SK-N-SH (cell line): ENCODE results near the gene MRPL10. TPM values are rescaled to one million over a fixed set of nuclear protein-coding genes. Genes with fewer than 3 reads are reported as not detected.

Source experiments
- CTCF ChIA-PET: fragments of 300-600, 350-600 bp; formaldehyde crosslinking; extraction: SDS; loops from one replicate; lab custom pipeline; 2021; lab: Yijun Ruan, JAX
- POLR2A ChIA-PET: fragments of 350-600 bp; sonication (Branson Sonifier 250); formaldehyde crosslinking; extraction: SDS; loops from one replicate; lab custom pipeline; 2020; ENCODE audit warnings: antibody characterized with exemption, inconsistent platforms; lab: Yijun Ruan, JAX
- DNase-seq: peaks from one replicate; pipeline ENCODE4 v3.0.0; 2012
- H2AFZ ChIP-seq: fragments of 200-600 bp; sonication (generic); 2 replicates; pipeline ENCODE4 v1.8.1; 2016; ENCODE audit warnings: antibody characterized with exemption, mild to moderate bottlenecking, low read depth
- H3F3A ChIP-seq: fragments of 200-600 bp; sonication (generic); replicated peaks from 2 replicates; pipeline ENCODE3; 2016; ENCODE audit warnings: antibody characterized with exemption, mild to moderate bottlenecking; ENCODE audit not compliant: insufficient read depth
- H3K27ac ChIP-seq, 2 experiments: fragments of 200-500 bp in 1 of 2; fragments of 200-600 bp in 1 of 2; sonication (Bioruptor generic) in 1 of 2; sonication (generic), shearing (Covaris generic) in 1 of 2; 2 replicates each; pipeline versions ENCODE4 v1.5.1 to v1.6.1; 2014 to 2016; ENCODE audit warnings: low read depth in 2 of 2, inconsistent platforms in 1 of 2, low read length in 1 of 2, mild to moderate bottlenecking in 1 of 2, mixed read lengths in 1 of 2
- H3K27me3 ChIP-seq: fragments of 200-600 bp; sonication (generic), shearing (Covaris generic); 2 replicates; pipeline ENCODE4 v1.6.1; 2016; ENCODE audit warnings: mixed run types; ENCODE audit not compliant: insufficient read depth
- H3K36me3 ChIP-seq, 2 experiments: fragments of 200-500 bp in 1 of 2; fragments of 200-600 bp in 1 of 2; sonication (Bioruptor generic) in 1 of 2; sonication (generic) in 1 of 2; replicated peaks in 1 of 2; 2 replicates each; pipeline versions ENCODE3 to v1.5.1; 2014 to 2016; ENCODE audit warnings: low read length in 1 of 2, mild to moderate bottlenecking in 1 of 2; ENCODE audit not compliant: insufficient read depth in 2 of 2, control insufficient read depth in 1 of 2
- H3K4me1 ChIP-seq, 2 experiments: fragments of 200-500 bp in 1 of 2; fragments of 200-600 bp in 1 of 2; sonication (Bioruptor generic) in 1 of 2; sonication (generic), shearing (Covaris generic) in 1 of 2; 2 replicates each; pipeline versions ENCODE4 v1.5.1 to v1.6.1; 2014 to 2016; ENCODE audit warnings: low read depth in 1 of 2, low read length in 1 of 2, mixed run types in 1 of 2; ENCODE audit not compliant: insufficient read depth in 2 of 2, control insufficient read depth in 1 of 2
- H3K4me2 ChIP-seq: fragments of 200-600 bp; sonication (generic), shearing (Covaris generic); 2 replicates; pipeline ENCODE4 v1.6.1; 2017; ENCODE audit warnings: mixed run types
- H3K4me3 ChIP-seq, 2 experiments: fragments of 200-500 bp in 1 of 2; fragments of 200-600 bp in 1 of 2; sonication (Bioruptor generic) in 1 of 2; sonication (generic), shearing (Covaris generic) in 1 of 2; 2 replicates each; pipeline versions ENCODE4 v1.5.1 to v1.8.1; 2014 to 2016; ENCODE audit warnings: low read depth in 2 of 2, inconsistent platforms in 1 of 2, low read length in 1 of 2, mild to moderate bottlenecking in 1 of 2, mixed read lengths in 1 of 2, moderate library complexity in 1 of 2
- H3K79me2 ChIP-seq: fragments of 200-600 bp; sonication (generic); 2 replicates; pipeline ENCODE4 v1.8.1; 2017; ENCODE audit warnings: mild to moderate bottlenecking; ENCODE audit not compliant: insufficient read depth
- H3K9ac ChIP-seq: fragments of 200-600 bp; sonication (generic); 2 replicates; pipeline ENCODE4 v1.6.1; 2017; ENCODE audit warnings: mixed run types
- H3K9me2 ChIP-seq: fragments of 200-600 bp; sonication (generic); 2 replicates; pipeline ENCODE4 v1.6.1; 2017; ENCODE audit warnings: mixed run types
- H3K9me3 ChIP-seq: fragments of 200-600 bp; sonication (generic); 2 replicates; pipeline ENCODE4 v1.6.1; 2017; ENCODE audit warnings: mixed run types, mild to moderate bottlenecking, moderate library complexity
- H4K20me1 ChIP-seq: fragments of 200-600 bp; sonication (generic); 2 replicates; pipeline ENCODE4 v1.6.1; 2017; ENCODE audit warnings: mild to moderate bottlenecking, mixed run types; ENCODE audit not compliant: insufficient read depth
- CHD2 ChIP-seq: fragments of 150-350 bp; IDR thresholded peaks from 2 replicates; pipeline ENCODE4 v1.6.1; 2018; ENCODE audit warnings: low read length; ENCODE audit not compliant: partially characterized antibody
- GABPA ChIP-seq: IDR thresholded peaks from 2 replicates; pipeline ENCODE4 v1.4.0; 2012; ENCODE audit warnings: low read depth, mild to moderate bottlenecking
- IRF3 ChIP-seq: fragments of 150-350 bp; IDR thresholded peaks from 2 replicates; pipeline ENCODE4 v1.6.1; 2016; ENCODE audit warnings: mild to moderate bottlenecking, low read depth, low read length
- MAX ChIP-seq: IDR thresholded peaks from 2 replicates; pipeline ENCODE4 v1.4.0; 2012; ENCODE audit warnings: low read depth
- MXI1 ChIP-seq: IDR thresholded peaks from 2 replicates; pipeline ENCODE4 v1.6.1; 2012; ENCODE audit warnings: mild to moderate bottlenecking, low read depth, low read length, improper control_type of control experiment
- NFIC ChIP-seq: IDR thresholded peaks from 2 replicates; pipeline ENCODE4 v1.4.0; 2012; ENCODE audit warnings: borderline replicate concordance
- PBX3 ChIP-seq: IDR thresholded peaks from 2 replicates; pipeline ENCODE4; 2012
- RXRA ChIP-seq: IDR thresholded peaks from 2 replicates; pipeline ENCODE4 v1.4.0; 2012; ENCODE audit warnings: low read depth, mild to moderate bottlenecking, borderline replicate concordance
- TEAD4 ChIP-seq: IDR thresholded peaks from 2 replicates; pipeline ENCODE4 v1.4.0; 2012; ENCODE audit warnings: mild to moderate bottlenecking, borderline replicate concordance; ENCODE audit not compliant: insufficient read depth
- YY1 ChIP-seq: IDR thresholded peaks from 2 replicates; pipeline ENCODE4 v1.4.0; 2012; ENCODE audit warnings: low read depth, mild to moderate bottlenecking
- ZBTB33 ChIP-seq: IDR thresholded peaks from 2 replicates; pipeline ENCODE4 v1.4.0; 2012; ENCODE audit warnings: low read depth, borderline replicate concordance
- WGBS: methylation state at CpG from one replicate; pipeline ENCODE4 v1.1.6; 2017; ENCODE audit warnings: low lambda C conversion rate; 5-methylcytosine and 5-hydroxymethylcytosine counted together
- polyA plus RNA-seq, 3 experiments: library from polyadenylated mRNA; depleted of rRNA; stranded (reverse); fragments of >200 nt; gene quantifications; 2 replicates each; pipeline ENCODE4 v1.2.3, GENCODE V29; 2012

Gene MRPL10
- polyA plus RNA-seq, 1 of the 3 experiments (the other 2 are of a cell fraction), result 136 TPM

- TF ChIP-seq IRF3, result no peak
These were observed 48.6 kb upstream of the MRPL10 start (continued) for GRCh38 chr17:47879776-47880454.

- ChIA-PET CTCF (interaction anchor here (1.2 to 19.9 kb wide), 3 partner anchors 8 to 29 kb away, joined by 3 to 1447 read pairs (median 51); partner anchors contain the start of genes SCRN2 and SP6), POLR2A (no interaction called here)
- Histone ChIP-seq H4K20me1 (no peaks in the 10 kb centered on the region), H3K9me2 (no peaks in the 10 kb centered on the region), H3K9ac (no peak overlapping the region), H3K27ac (no peak overlapping the region), H3K27me3 (peaks cover 34% of the 10 kb centered on the region; the same call in 1 of the 2 replicates), H2AFZ (peak overlapping the region; percentile 26; the same call in 1 of the 2 replicates), H3K9me3 (no peaks in the 10 kb centered on the region), H3K4me3 (no peak overlapping the region), H3F3A (peaks cover 5% of the 10 kb centered on the region), H3K4me2 (0 out of 2 replicates have a peak overlapping the region, but pooled peaks have one; percentile 23), H3K4me1 (peaks cover 0 to 8% of the 10 kb centered on the region in 2 experiments; a peak in 1 of 4 replicates), H3K36me3 (no peaks in the 10 kb centered on the region), H3K79me2 (no peaks in the 10 kb centered on the region)
- DNase-seq, result no peak
- 48% methylated on average over 2 of the region's 2 CpGs for WGBS
- TF ChIP-seq PBX3, result no peak
- no peak for TF ChIP-seq RXRA
- TF ChIP-seq MXI1, result no peak
- no peak for TF ChIP-seq NFIC
- no peak for TF ChIP-seq YY1
- TF ChIP-seq MAX, result no peak
- TF ChIP-seq GABPA, result no peak
- no peak for TF ChIP-seq CHD2
- TF ChIP-seq TEAD4, result no peak
- TF ChIP-seq ZBTB33, result no peak
These were observed 47.8 kb upstream of the MRPL10 start for GRCh38 chr17:47879028-47879585.
